Prostate gland (tissue), 2 donors: Measurements from ENCODE around the gene MFAP2. TPM values are rescaled to one million over a fixed set of nuclear protein-coding genes. Genes with fewer than 3 reads are reported as not detected.

Experiments used
- DNase-seq: peaks from one replicate; pipeline ENCODE4 v3.0.0-alpha.2; 2019; ENCODE audit warnings: low spot score
- H3K27ac ChIP-seq, 2 donors: fragments of 200-600 bp; sonication (generic); 2 replicates each; pipeline ENCODE4 v1.5.1; 2017 to 2019
- H3K27me3 ChIP-seq: fragments of 200-600 bp; sonication (generic); replicated peaks from 2 replicates; pipeline ENCODE4 v1.5.1; 2019; ENCODE audit not compliant: insufficient read depth
- H3K36me3 ChIP-seq, 2 donors: fragments of 200-600 bp; sonication (generic); 1 replicate in 1 of 2; 2 replicates in 1 of 2; pipeline versions ENCODE4 v1.5.1 to v1.8.1; 2017 to 2019
- H3K4me1 ChIP-seq: fragments of 200-600 bp; sonication (generic); replicated peaks from 2 replicates; pipeline ENCODE4 v1.5.1; 2019
- H3K4me3 ChIP-seq, 2 donors: fragments of 200-600 bp; sonication (generic); 2 replicates each; pipeline ENCODE4 v1.5.1; 2017 to 2019
- H3K9me3 ChIP-seq: fragments of 200-600 bp; sonication (generic); 2 replicates; pipeline ENCODE4 v1.5.1; 2017
- CTCF ChIP-seq, 4 experiments: fragments of 200-600 bp in 2 of 4; fragments of 450-650 bp in 2 of 4; sonication (generic) in 2 of 4; IDR thresholded peaks; 1 replicate in 3 of 4; 2 replicates in 1 of 4; pipeline ENCODE4 v1.5.1; 2016 to 2019; ENCODE audit warnings: antibody characterized with exemption in 4 of 4, mild to moderate bottlenecking in 2 of 4, moderate library complexity in 2 of 4
- POLR2A ChIP-seq: fragments of 450-650 bp; IDR thresholded peaks from one replicate; pipeline ENCODE4 v1.6.1; 2016; ENCODE audit warnings: antibody characterized with exemption, mild to moderate bottlenecking
- POLR2AphosphoS5 ChIP-seq: sonication (generic); formaldehyde crosslinking; IDR thresholded peaks from one replicate; pipeline ENCODE4 v1.6.1; 2017; ENCODE audit warnings: antibody characterized with exemption
- WGBS: methylation state at CpG from one replicate; pipeline ENCODE4 v1.1.5; 2018; 5-methylcytosine and 5-hydroxymethylcytosine counted together
- intact Hi-C: fragments of 100-400 bp; cut with DNase I; formaldehyde crosslinking; loops from one replicate; pipeline ENCODE4 v1.14.2; 2022
- total RNA-seq, 2 donors: library from RNA; depleted of rRNA; stranded (reverse); fragments of >200 nt; gene quantifications; one replicate each; pipeline ENCODE4 v1.1.0, GENCODE V29; 2016

MFAP2 gene
- total RNA-seq, 2 donors from 2014 or later, result 6.3 to 31.0 TPM

GRCh38 chr1:16979475-16980327 is 719 bp downstream of the MFAP2 start:
- no peak for DNase-seq
- intact Hi-C loops, result no loop called here
- Histone ChIP-seq H3K9me3 (no peaks in the 10 kb centered on the region), H3K27me3 (no peaks in the 10 kb centered on the region), H3K4me3 (peak overlapping the region; percentile 31 to 37), H3K4me1 (no peaks in the 10 kb centered on the region), H3K36me3 (no peaks in the 10 kb centered on the region), H3K27ac (peak overlapping the region; percentile 61 to 74)
- TF ChIP-seq POLR2AphosphoS5 (no peak), CTCF (IDR thresholded peaks at IDR 0.05) (no peak), POLR2A (no peak)
- WGBS, result 11% methylated on average over 40 of the region's 44 CpGs

- peak overlapping the region; percentile 61 to 74 for H3K27ac ChIP-seq
- intact Hi-C loops, result no loop called here
- peak overlapping the region in 1 of 2 donors; percentile 37 for H3K4me3 ChIP-seq
- H3K27me3 ChIP-seq, result no peaks in the 10 kb centered on the region
- 39% methylated on average over 20 of the region's 20 CpGs for WGBS
- no peaks in the 10 kb centered on the region for H3K9me3 ChIP-seq
- H3K4me1 ChIP-seq, result no peaks in the 10 kb centered on the region
- no peaks in the 10 kb centered on the region for H3K36me3 ChIP-seq
- TF ChIP-seq CTCF (IDR thresholded peaks at IDR 0.05), result no peak
- TF ChIP-seq POLR2AphosphoS5, result peak; percentile 23
- TF ChIP-seq POLR2A, result no peak
- no peak for DNase-seq
Observed at GRCh38 chr1:16978567-16979474, 1.6 kb downstream of the MFAP2 start.

- H3K27me3 ChIP-seq, result no peaks in the 10 kb centered on the region
- DNase-seq, result no peak
- 74% methylated on average over 4 of the region's 4 CpGs for WGBS
- H3K9me3 ChIP-seq, result no peaks in the 10 kb centered on the region
- H3K4me3 ChIP-seq, result no peak overlapping the region
- intact Hi-C loops, result no loop called here
- no peaks in the 10 kb centered on the region for H3K4me1 ChIP-seq
- TF ChIP-seq POLR2AphosphoS5 (no peak), CTCF (IDR thresholded peaks at IDR 0.05) (no peak), POLR2A (no peak)
- H3K27ac ChIP-seq, result peak overlapping the region in 1 of 2 donors; percentile 74
- H3K36me3 ChIP-seq, result no peaks in the 10 kb centered on the region
Observed at GRCh38 chr1:16978139-16978538, 2.3 kb downstream of the MFAP2 start.

- H3K4me3 ChIP-seq, result no peak overlapping the region
- no peaks in the 10 kb centered on the region for H3K36me3 ChIP-seq
- no peaks in the 10 kb centered on the region for H3K4me1 ChIP-seq
- WGBS, result 96% methylated on average over 5 of the region's 5 CpGs
- no peaks in the 10 kb centered on the region for H3K9me3 ChIP-seq
- no peak for TF ChIP-seq CTCF (IDR thresholded peaks at IDR 0.05)
- TF ChIP-seq POLR2AphosphoS5, result no peak
- TF ChIP-seq POLR2A, result no peak
- no peaks in the 10 kb centered on the region for H3K27me3 ChIP-seq
- no peak for DNase-seq
- intact Hi-C loops, result no loop called here
- H3K27ac ChIP-seq, result no peak overlapping the region
Observed at GRCh38 chr1:16977377-16977776, 3.0 kb downstream of the MFAP2 start.
